ENCODE data around the gene CXCL14. TPM values are rescaled to one million over a fixed set of nuclear protein-coding genes. Genes with fewer than 3 reads are reported as not detected.

The CXCL14 gene
- polyA plus RNA-seq, 1 of the 3 experiments (the other 2 are of a cell fraction) = 0.05 TPM

- Histone ChIP-seq H3K9ac (no peak overlapping the region), H3K9me3 (no peaks in the 10 kb centered on the region), H3K27ac (ENCODE audit: low read depth in 2 of 2, low read length in 1 of 2) (no peak overlapping the region), H3K4me3 (ENCODE audit: low read depth in 2 of 2, low read length in 1 of 2) (no peak overlapping the region; a peak in 1 of 4 replicates), H2AFZ (ENCODE audit: low read depth) (no peak overlapping the region), H3K27me3 (ENCODE audit: insufficient read depth) (peaks cover 5% of the 10 kb centered on the region; the same call in 1 of the 2 replicates), H3K4me2 (no peak overlapping the region), H3F3A (replicated peaks; ENCODE audit: insufficient read depth) (no peaks in the 10 kb centered on the region), H3K4me1 (ENCODE audit: control insufficient read depth in 1 of 2, insufficient read depth in 2 of 2, low read depth in 1 of 2, low read length in 1 of 2) (no peaks in the 10 kb centered on the region; a peak in 1 of 4 replicates), H3K79me2 (ENCODE audit: insufficient read depth) (no peaks in the 10 kb centered on the region), H3K9me2 (no peaks in the 10 kb centered on the region), H3K36me3 (replicated peaks in 1 of 2; ENCODE audit: control insufficient read depth in 1 of 2, insufficient read depth in 2 of 2, low read length in 1 of 2) (no peaks in the 10 kb centered on the region), H4K20me1 (ENCODE audit: insufficient read depth) (no peaks in the 10 kb centered on the region)
- peak; percentile 60 for DNase-seq
- 22% methylated on average over 14 of the region's 16 CpGs for WGBS (ENCODE audit: low lambda C conversion rate)
- POLR2A ChIA-PET = no interaction called here
- CTCF ChIA-PET = interaction anchor here (0.5 to 25.1 kb wide), 41 partner anchors 7 to 867 kb away, joined by 3 to 409 read pairs (median 3); partner anchors contain the start of gene SLC25A48
- peak; percentile 44 for TF ChIP-seq SMC3 (IDR thresholded peaks at IDR 0.05; ENCODE audit: low read depth, low read length)
- TF ChIP-seq FOSL2 (IDR thresholded peaks at IDR 0.05; ENCODE audit: borderline replicate concordance, low read depth) = no peak
- no peak for TF ChIP-seq CHD2 (IDR thresholded peaks at IDR 0.05; ENCODE audit: low read length, partially characterized antibody)
- no peak for TF ChIP-seq JUND (IDR thresholded peaks at IDR 0.05)
- TF ChIP-seq, protein P1, sequence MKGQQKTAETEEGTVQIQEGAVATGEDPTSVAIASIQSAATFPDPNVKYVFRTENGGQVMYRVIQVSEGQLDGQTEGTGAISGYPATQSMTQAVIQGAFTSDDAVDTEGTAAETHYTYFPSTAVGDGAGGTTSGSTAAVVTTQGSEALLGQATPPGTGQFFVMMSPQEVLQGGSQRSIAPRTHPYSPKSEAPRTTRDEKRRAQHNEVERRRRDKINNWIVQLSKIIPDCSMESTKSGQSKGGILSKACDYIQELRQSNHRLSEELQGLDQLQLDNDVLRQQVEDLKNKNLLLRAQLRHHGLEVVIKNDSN (IDR thresholded peaks at IDR 0.05; ENCODE audit: borderline replicate concordance, low read depth) = no peak
- TF ChIP-seq YY1 (IDR thresholded peaks at IDR 0.05; ENCODE audit: low read depth) = no peak
- TF ChIP-seq MXI1 (IDR thresholded peaks at IDR 0.05; ENCODE audit: low read depth, low read length) = no peak
- TF ChIP-seq, protein P2, sequence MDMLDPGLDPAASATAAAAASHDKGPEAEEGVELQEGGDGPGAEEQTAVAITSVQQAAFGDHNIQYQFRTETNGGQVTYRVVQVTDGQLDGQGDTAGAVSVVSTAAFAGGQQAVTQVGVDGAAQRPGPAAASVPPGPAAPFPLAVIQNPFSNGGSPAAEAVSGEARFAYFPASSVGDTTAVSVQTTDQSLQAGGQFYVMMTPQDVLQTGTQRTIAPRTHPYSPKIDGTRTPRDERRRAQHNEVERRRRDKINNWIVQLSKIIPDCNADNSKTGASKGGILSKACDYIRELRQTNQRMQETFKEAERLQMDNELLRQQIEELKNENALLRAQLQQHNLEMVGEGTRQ (IDR thresholded peaks at IDR 0.05; ENCODE audit: borderline replicate concordance, low read depth, low read length) = no peak
- TF ChIP-seq PBX3 (IDR thresholded peaks at IDR 0.05) = no peak
- TF ChIP-seq, protein P3, sequence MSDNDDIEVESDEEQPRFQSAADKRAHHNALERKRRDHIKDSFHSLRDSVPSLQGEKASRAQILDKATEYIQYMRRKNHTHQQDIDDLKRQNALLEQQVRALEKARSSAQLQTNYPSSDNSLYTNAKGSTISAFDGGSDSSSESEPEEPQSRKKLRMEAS (IDR thresholded peaks at IDR 0.05; ENCODE audit: low read depth) = no peak
- TF ChIP-seq SIN3A (IDR thresholded peaks at IDR 0.05; ENCODE audit: borderline replicate concordance, low read depth, low read length) = no peak
- no peak for TF ChIP-seq GABPA (IDR thresholded peaks at IDR 0.05; ENCODE audit: low read depth)
- no peak for TF ChIP-seq NFIC (IDR thresholded peaks at IDR 0.05; ENCODE audit: borderline replicate concordance)
- TF ChIP-seq, protein P4, sequence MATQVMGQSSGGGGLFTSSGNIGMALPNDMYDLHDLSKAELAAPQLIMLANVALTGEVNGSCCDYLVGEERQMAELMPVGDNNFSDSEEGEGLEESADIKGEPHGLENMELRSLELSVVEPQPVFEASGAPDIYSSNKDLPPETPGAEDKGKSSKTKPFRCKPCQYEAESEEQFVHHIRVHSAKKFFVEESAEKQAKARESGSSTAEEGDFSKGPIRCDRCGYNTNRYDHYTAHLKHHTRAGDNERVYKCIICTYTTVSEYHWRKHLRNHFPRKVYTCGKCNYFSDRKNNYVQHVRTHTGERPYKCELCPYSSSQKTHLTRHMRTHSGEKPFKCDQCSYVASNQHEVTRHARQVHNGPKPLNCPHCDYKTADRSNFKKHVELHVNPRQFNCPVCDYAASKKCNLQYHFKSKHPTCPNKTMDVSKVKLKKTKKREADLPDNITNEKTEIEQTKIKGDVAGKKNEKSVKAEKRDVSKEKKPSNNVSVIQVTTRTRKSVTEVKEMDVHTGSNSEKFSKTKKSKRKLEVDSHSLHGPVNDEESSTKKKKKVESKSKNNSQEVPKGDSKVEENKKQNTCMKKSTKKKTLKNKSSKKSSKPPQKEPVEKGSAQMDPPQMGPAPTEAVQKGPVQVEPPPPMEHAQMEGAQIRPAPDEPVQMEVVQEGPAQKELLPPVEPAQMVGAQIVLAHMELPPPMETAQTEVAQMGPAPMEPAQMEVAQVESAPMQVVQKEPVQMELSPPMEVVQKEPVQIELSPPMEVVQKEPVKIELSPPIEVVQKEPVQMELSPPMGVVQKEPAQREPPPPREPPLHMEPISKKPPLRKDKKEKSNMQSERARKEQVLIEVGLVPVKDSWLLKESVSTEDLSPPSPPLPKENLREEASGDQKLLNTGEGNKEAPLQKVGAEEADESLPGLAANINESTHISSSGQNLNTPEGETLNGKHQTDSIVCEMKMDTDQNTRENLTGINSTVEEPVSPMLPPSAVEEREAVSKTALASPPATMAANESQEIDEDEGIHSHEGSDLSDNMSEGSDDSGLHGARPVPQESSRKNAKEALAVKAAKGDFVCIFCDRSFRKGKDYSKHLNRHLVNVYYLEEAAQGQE (IDR thresholded peaks at IDR 0.05; ENCODE audit: low read depth, low read length) = 0 out of 2 replicates have a peak, but pooled peaks have one; percentile 32
- TF ChIP-seq TEAD4 (IDR thresholded peaks at IDR 0.05; ENCODE audit: borderline replicate concordance, insufficient read depth) = no peak
- TF ChIP-seq NRF1 (IDR thresholded peaks at IDR 0.05; ENCODE audit: low read depth, low read length) = no peak
- TF ChIP-seq GATA2 (CRISPR knock-in tag; IDR thresholded peaks at IDR 0.05) = no peak
- TF ChIP-seq RAD21 (IDR thresholded peaks at IDR 0.05; ENCODE audit: low read length) = peak; percentile 29; the same call in 1 of the 2 replicates
- TF ChIP-seq MEF2A (IDR thresholded peaks at IDR 0.05; ENCODE audit: borderline replicate concordance, low read depth) = no peak
- no peak for TF ChIP-seq TAF1 (IDR thresholded peaks at IDR 0.05; ENCODE audit: borderline replicate concordance, low read depth, low read length)
- TF ChIP-seq EZH2phosphoT487 (IDR thresholded peaks at IDR 0.05; ENCODE audit: borderline replicate concordance, low read depth) = no peak
- no peak for TF ChIP-seq ELF1 (IDR thresholded peaks at IDR 0.05)
- TF ChIP-seq, protein P5, sequence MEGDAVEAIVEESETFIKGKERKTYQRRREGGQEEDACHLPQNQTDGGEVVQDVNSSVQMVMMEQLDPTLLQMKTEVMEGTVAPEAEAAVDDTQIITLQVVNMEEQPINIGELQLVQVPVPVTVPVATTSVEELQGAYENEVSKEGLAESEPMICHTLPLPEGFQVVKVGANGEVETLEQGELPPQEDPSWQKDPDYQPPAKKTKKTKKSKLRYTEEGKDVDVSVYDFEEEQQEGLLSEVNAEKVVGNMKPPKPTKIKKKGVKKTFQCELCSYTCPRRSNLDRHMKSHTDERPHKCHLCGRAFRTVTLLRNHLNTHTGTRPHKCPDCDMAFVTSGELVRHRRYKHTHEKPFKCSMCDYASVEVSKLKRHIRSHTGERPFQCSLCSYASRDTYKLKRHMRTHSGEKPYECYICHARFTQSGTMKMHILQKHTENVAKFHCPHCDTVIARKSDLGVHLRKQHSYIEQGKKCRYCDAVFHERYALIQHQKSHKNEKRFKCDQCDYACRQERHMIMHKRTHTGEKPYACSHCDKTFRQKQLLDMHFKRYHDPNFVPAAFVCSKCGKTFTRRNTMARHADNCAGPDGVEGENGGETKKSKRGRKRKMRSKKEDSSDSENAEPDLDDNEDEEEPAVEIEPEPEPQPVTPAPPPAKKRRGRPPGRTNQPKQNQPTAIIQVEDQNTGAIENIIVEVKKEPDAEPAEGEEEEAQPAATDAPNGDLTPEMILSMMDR (IDR thresholded peaks at IDR 0.05) = peak; percentile 83
Observed at GRCh38 chr5:135565725-135566421, 12.9 kb downstream of the CXCL14 start.
